NB4 (cell line): ENCODE results near the gene EPB41L4A.

Experiments
- DNase-seq: peaks from one replicate; pipeline ENCODE4 v3.0.0; 2010; ENCODE audit warnings: low read depth
- H3K4me3 ChIP-seq: one replicate; pipeline ENCODE4 v1.5.1; 2011; ENCODE audit warnings: mild to moderate bottlenecking, low read depth, low read length, moderate library complexity
- CTCF ChIP-seq: IDR thresholded peaks from one replicate; pipeline ENCODE4 v1.5.1; 2012; ENCODE audit warnings: low read depth, low read length
- MAX ChIP-seq: IDR thresholded peaks from 2 replicates; pipeline ENCODE4 v1.6.1; 2011; ENCODE audit warnings: low read depth, low read length
- MYC ChIP-seq: IDR thresholded peaks from 2 replicates; pipeline ENCODE4 v1.6.1; 2011; ENCODE audit warnings: low read depth, low read length
- POLR2A ChIP-seq: IDR thresholded peaks from 2 replicates; pipeline ENCODE4 v1.6.1; 2011; ENCODE audit warnings: mild to moderate bottlenecking; ENCODE audit not compliant: insufficient read length; ENCODE audit errors: extremely low read depth

Gene EPB41L4A

GRCh38 chr5:112143690-112144089 lies 275.4 kb downstream of the EPB41L4A start:
- TF ChIP-seq MAX = no peak
- TF ChIP-seq POLR2A = no peak
- TF ChIP-seq CTCF = no peak
- TF ChIP-seq MYC = no peak
- no peak for DNase-seq
- H3K4me3 ChIP-seq = no peak overlapping the region

- TF ChIP-seq POLR2A = no peak
- TF ChIP-seq MAX = no peak
- TF ChIP-seq CTCF = no peak
- no peak for TF ChIP-seq MYC
- DNase-seq = no peak
These were observed 276.3 kb downstream of the EPB41L4A start for GRCh38 chr5:112142769-112143270.

GRCh38 chr5:112141582-112141981 lies 277.5 kb downstream of the EPB41L4A start:
- no peak for DNase-seq
- no peak overlapping the region for H3K4me3 ChIP-seq
- no peak for TF ChIP-seq CTCF
- TF ChIP-seq MAX = no peak
- TF ChIP-seq MYC = no peak
- TF ChIP-seq POLR2A = no peak

More at GRCh38 chr5:112142769-112143270, 276.3 kb downstream of the EPB41L4A start:
- no peak overlapping the region for H3K4me3 ChIP-seq

GRCh38 chr5:112138526-112138925 lies 280.6 kb downstream of the EPB41L4A start:
- no peak for TF ChIP-seq POLR2A
- TF ChIP-seq MYC = no peak
- no peak for TF ChIP-seq MAX
- no peak for TF ChIP-seq CTCF
- no peak for DNase-seq
- H3K4me3 ChIP-seq = no peak overlapping the region

- H3K4me3 ChIP-seq = no peak overlapping the region
- no peak for DNase-seq
- TF ChIP-seq MYC (no peak), MAX (no peak), CTCF (no peak), POLR2A (no peak)
These were observed 282.3 kb downstream of the EPB41L4A start for GRCh38 chr5:112136773-112137172.

GRCh38 chr5:112127861-112128260 lies 291.2 kb downstream of the EPB41L4A start:
- TF ChIP-seq MAX (no peak), POLR2A (no peak), MYC (no peak), CTCF (no peak)
- no peak overlapping the region for H3K4me3 ChIP-seq
- DNase-seq = no peak
